Brain microvascular endothelial cell (primary cell): ENCODE results near the gene MMP24OS.
A peak's percentile ranks its signal among the peaks of the same experiment; 100 is the strongest.

Experiments used
- DNase-seq: peaks from one replicate; pipeline ENCODE4 v3.0.0-alpha.2; 2020
- H3K27ac ChIP-seq: fragments of 250-450 bp; sonication (Bioruptor Pico); 2 replicates; pipeline ENCODE4 v1.5.1; 2020; ENCODE audit warnings: mild to moderate bottlenecking, moderate library complexity
- H3K27me3 ChIP-seq: fragments of 250-450 bp; sonication (Bioruptor Pico); replicated peaks from 2 replicates; pipeline ENCODE4 v1.5.1; 2020; ENCODE audit warnings: mild to moderate bottlenecking
- H3K36me3 ChIP-seq: fragments of 250-450 bp; sonication (Bioruptor Pico); replicated peaks from 2 replicates; pipeline ENCODE4 v1.5.1; 2020; ENCODE audit warnings: mild to moderate bottlenecking
- H3K4me3 ChIP-seq: 2 replicates; pipeline ENCODE4 v1.5.1; 2011; ENCODE audit warnings: low read depth, mild to moderate bottlenecking, control low read depth, low read length, moderate library complexity
- CTCF ChIP-seq: IDR thresholded peaks from 2 replicates; pipeline ENCODE4 v1.5.1; 2011; ENCODE audit warnings: low read depth, mild to moderate bottlenecking, moderate library complexity, low read length, control low read depth, inconsistent platforms; ENCODE audit errors: missing control alignments
- in situ Hi-C: cut with HindIII; loops from 2 replicates; pipeline ENCODE4 v1.10.0; 2017; ENCODE audit warnings: low sequenced_read_pairs, low pct_ligation_motif_present

Gene MMP24OS

GRCh38 chr20:35303382-35303734 is 25.4 kb upstream of the MMP24OS start:
- peaks cover 3% of the 10 kb centered on the region for H3K36me3 ChIP-seq
- H3K27ac ChIP-seq: peak overlapping the region; percentile 97
- H3K4me3 ChIP-seq: no peak overlapping the region
- no peak for TF ChIP-seq CTCF
- no peak for DNase-seq
- H3K27me3 ChIP-seq: no peaks in the 10 kb centered on the region
- in situ Hi-C loops: no loop called here

DNA sequence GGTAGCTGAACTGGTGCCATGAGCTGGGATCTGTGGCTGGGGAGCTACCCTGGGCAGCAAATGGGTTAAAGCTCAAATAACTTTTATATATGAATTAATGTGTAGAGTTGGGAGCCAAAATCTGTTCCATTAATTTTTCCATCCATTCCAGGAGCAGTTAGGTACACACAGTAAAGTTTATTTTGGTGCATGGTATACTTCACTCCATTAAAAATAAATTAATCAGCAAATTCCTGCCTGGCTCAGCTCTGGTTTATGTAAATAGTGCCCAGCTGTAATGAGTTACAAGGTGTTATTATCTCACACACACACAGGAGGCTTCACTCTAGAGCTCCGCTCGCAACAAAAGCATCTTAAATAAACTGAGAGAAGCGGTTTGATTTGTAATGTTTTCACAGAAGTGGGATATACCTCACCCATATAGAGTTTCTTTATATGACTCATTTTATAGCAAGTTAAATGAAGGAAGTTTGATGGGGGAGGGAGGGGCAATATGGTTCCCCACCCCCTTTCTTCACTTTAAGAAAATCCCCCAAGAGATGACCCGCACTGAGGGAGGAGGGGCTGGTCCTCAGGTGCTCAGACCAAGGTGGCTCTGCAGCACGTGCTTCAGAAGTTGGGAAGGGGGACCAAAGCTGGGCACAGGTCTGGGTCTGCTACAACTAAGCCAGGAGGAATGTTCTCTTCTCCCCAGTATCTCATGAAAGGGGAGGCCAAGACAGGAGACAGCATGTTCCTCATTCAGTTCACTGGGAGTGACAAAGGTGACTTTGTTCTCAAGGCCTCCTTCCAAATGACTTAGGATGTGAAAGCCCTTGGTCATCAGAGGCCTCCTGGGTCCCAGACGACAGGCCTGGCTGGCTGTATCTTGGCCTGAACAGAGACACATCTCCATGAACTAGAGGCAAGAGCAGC is 24.8 kb upstream of the MMP24OS start:
- no peak for TF ChIP-seq CTCF
- in situ Hi-C loops: no loop called here
- peak overlapping the region; percentile 97 for H3K27ac ChIP-seq

GRCh38 chr20:35301426-35301825 is 23.5 kb upstream of the MMP24OS start:
- in situ Hi-C loops: no loop called here
- no peak for DNase-seq
- Histone ChIP-seq H3K27me3 (no peaks in the 10 kb centered on the region), H3K27ac (peak overlapping the region; percentile 97), H3K4me3 (no peak overlapping the region), H3K36me3 (peaks cover 3% of the 10 kb centered on the region)
- TF ChIP-seq CTCF: no peak

More for the DNA sequence above, 24.8 kb upstream of the MMP24OS start:
- H3K4me3 ChIP-seq: no peak overlapping the region
- H3K36me3 ChIP-seq: peaks cover 3% of the 10 kb centered on the region
- peak; percentile 45 for DNase-seq
- no peaks in the 10 kb centered on the region for H3K27me3 ChIP-seq

- DNase-seq: no peak
- no peak for TF ChIP-seq CTCF
- no peaks in the 10 kb centered on the region for H3K27me3 ChIP-seq
- H3K4me3 ChIP-seq: no peak overlapping the region
- H3K36me3 ChIP-seq: no peaks in the 10 kb centered on the region
- in situ Hi-C loops: no loop called here
- H3K27ac ChIP-seq: no peak overlapping the region
Measured at GRCh38 chr20:35300469-35301262, 22.7 kb upstream of the MMP24OS start.

DNA sequence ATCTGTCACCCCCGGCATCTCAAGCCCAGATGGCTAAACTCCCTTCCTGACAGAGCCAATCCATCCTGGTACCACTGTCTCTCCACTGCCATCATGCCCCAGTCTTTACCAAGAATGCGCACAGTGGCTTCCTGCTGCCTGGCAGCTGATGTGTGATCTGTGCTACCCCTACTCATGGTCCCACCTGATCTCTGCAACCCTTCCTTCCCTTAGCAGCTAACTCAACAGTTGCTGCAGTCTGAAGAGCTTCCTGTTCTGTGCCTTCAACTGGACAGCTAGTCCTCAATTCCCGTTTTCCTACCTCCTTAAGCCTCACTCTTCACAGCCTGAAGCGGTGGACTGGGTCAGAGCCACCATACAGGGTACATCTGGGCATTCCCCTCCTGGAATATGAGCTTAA is 21.9 kb upstream of the MMP24OS start:
- Histone ChIP-seq H3K36me3 (no peaks in the 10 kb centered on the region), H3K4me3 (no peak overlapping the region), H3K27me3 (no peaks in the 10 kb centered on the region), H3K27ac (no peak overlapping the region)
- in situ Hi-C loops: no loop called here
- no peak for TF ChIP-seq CTCF
- no peak for DNase-seq
